ENCODE results near the gene WWC2. TPM values are rescaled to one million over a fixed set of nuclear protein-coding genes. Genes with fewer than 3 reads are reported as not detected.

WWC2 gene
- polyA plus RNA-seq, 2 of the 4 experiments (the other 2 are of a cell fraction): 14.9 to 26.9 TPM

- no peak overlapping the region for H3K4me3 ChIP-seq
- no peak overlapping the region for H3K4me2 ChIP-seq
- ATAC-seq (peak; percentile 48 to 64; a peak in 3 of 6 replicates), FAIRE-seq (no peak), DNase-seq (ENCODE audit: low read depth in 1 of 2, low spot score in 1 of 2) (no peak)
- no peak overlapping the region for H3K27ac ChIP-seq
- CTCF ChIA-PET: interaction anchor here (0.5 to 1.3 kb wide), 2 partner anchors 12 to 16 kb away, joined by 3 read pairs; no protein-coding TSS in a partner anchor
- H3K9me3 ChIP-seq: no peaks in the 10 kb centered on the region
- TF ChIP-seq MYC (IDR thresholded peaks at IDR 0.05; ENCODE audit: borderline replicate concordance, low read length) (no peak), FOXS1 (CRISPR knock-in tag; IDR thresholded peaks at IDR 0.05) (no peak), HDAC2 (IDR thresholded peaks at IDR 0.05) (no peak), SMC3 (IDR thresholded peaks at IDR 0.05) (no peak), EHF (CRISPR knock-in tag; IDR thresholded peaks at IDR 0.05) (no peak)
- POLR2A ChIA-PET: no interaction called here
- peaks cover 4% of the 10 kb centered on the region; the same call in 1 of the 3 replicates for H3K4me1 ChIP-seq
- WGBS (ENCODE audit: missing lambda C conversion rate): 80% methylated on average over 8 of the region's 8 CpGs
Observed at GRCh38 chr4:183353557-183353956, 254.5 kb downstream of the WWC2 start.

- no peak for FAIRE-seq
- TF ChIP-seq HOXA7 (CRISPR knock-in tag; IDR thresholded peaks at IDR 0.05) (no peak), RNF2 (IDR thresholded peaks at IDR 0.05; ENCODE audit: borderline replicate concordance, low read depth) (no peak), RFX5 (IDR thresholded peaks at IDR 0.05) (no peak), JUN (IDR thresholded peaks at IDR 0.05) (no peak), CEBPB (IDR thresholded peaks at IDR 0.05) (no peak), PBX3 (IDR thresholded peaks at IDR 0.05) (no peak), KDM5A (IDR thresholded peaks at IDR 0.05) (no peak), ZNF302 (CRISPR knock-in tag; IDR thresholded peaks at IDR 0.05) (no peak), NFE2L2 (conservative IDR thresholded peaks at IDR 0.05; ENCODE audit: low read length) (no peak), BHLHE40 (IDR thresholded peaks at IDR 0.05; ENCODE audit: low read depth, low read length) (no peak), CBX2 (IDR thresholded peaks at IDR 0.05; ENCODE audit: borderline replicate concordance, low read depth) (no peak), RARB (CRISPR knock-in tag; IDR thresholded peaks at IDR 0.05) (no peak), CBX8 (IDR thresholded peaks at IDR 0.05) (no peak)
- TF ChIP-seq, protein P1, sequence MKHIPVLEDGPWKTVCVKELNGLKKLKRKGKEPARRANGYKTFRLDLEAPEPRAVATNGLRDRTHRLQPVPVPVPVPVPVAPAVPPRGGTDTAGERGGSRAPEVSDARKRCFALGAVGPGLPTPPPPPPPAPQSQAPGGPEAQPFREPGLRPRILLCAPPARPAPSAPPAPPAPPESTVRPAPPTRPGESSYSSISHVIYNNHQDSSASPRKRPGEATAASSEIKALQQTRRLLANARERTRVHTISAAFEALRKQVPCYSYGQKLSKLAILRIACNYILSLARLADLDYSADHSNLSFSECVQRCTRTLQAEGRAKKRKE (CRISPR knock-in tag; IDR thresholded peaks at IDR 0.05; ENCODE audit: low read depth): no peak
- TF ChIP-seq, protein P2, sequence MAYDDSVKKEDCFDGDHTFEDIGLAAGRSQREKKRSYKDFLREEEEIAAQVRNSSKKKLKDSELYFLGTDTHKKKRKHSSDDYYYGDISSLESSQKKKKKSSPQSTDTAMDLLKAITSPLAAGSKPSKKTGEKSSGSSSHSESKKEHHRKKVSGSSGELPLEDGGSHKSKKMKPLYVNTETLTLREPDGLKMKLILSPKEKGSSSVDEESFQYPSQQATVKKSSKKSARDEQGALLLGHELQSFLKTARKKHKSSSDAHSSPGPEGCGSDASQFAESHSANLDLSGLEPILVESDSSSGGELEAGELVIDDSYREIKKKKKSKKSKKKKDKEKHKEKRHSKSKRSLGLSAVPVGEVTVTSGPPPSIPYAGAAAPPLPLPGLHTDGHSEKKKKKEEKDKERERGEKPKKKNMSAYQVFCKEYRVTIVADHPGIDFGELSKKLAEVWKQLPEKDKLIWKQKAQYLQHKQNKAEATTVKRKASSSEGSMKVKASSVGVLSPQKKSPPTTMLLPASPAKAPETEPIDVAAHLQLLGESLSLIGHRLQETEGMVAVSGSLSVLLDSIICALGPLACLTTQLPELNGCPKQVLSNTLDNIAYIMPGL (CRISPR knock-in tag; IDR thresholded peaks at IDR 0.05; ENCODE audit: borderline replicate concordance): no peak
- H3K4me2 ChIP-seq: no peak overlapping the region
- H3K4me1 ChIP-seq: no peaks in the 10 kb centered on the region
- H3K9me3 ChIP-seq: no peaks in the 10 kb centered on the region
- DNase-seq (ENCODE audit: low read depth in 1 of 2, low spot score in 1 of 2): no peak
- CTCF ChIA-PET: interaction anchor here (0.5 to 1.3 kb wide), 2 partner anchors 12 to 15 kb away, joined by 3 read pairs; no protein-coding TSS in a partner anchor
- no peak for ATAC-seq
- POLR2A ChIA-PET: no interaction called here
- H3K4me3 ChIP-seq: no peak overlapping the region
- 71% methylated on average over 9 of the region's 9 CpGs for WGBS (ENCODE audit: missing lambda C conversion rate)
- no peak overlapping the region for H3K27ac ChIP-seq
Observed at GRCh38 chr4:183354219-183354618, 255.2 kb downstream of the WWC2 start.

GRCh38 chr4:183355405-183355804, 256.3 kb downstream of the WWC2 start:
- Histone ChIP-seq H3K4me3 (no peak overlapping the region), H3K27ac (no peak overlapping the region), H3K4me1 (no peaks in the 10 kb centered on the region), H3K4me2 (no peak overlapping the region), H3K9me3 (no peaks in the 10 kb centered on the region)
- WGBS (ENCODE audit: missing lambda C conversion rate): 67% methylated on average over 4 of the region's 4 CpGs
- TF ChIP-seq PHF8 (IDR thresholded peaks at IDR 0.05; ENCODE audit: borderline replicate concordance, low read depth) (no peak), MAFK (IDR thresholded peaks at IDR 0.05; ENCODE audit: partially characterized antibody) (no peak), CTCF (IDR thresholded peaks at IDR 0.05) (no peak), POLR2A (IDR thresholded peaks at IDR 0.05; ENCODE audit: low read length) (no peak), EP300 (IDR thresholded peaks at IDR 0.05) (no peak), CBX8 (IDR thresholded peaks at IDR 0.05) (no peak), MYC (IDR thresholded peaks at IDR 0.05; ENCODE audit: borderline replicate concordance, low read length) (no peak), RAD21 (conservative IDR thresholded peaks at IDR 0.05 in 1 of 2, IDR thresholded peaks at IDR 0.05 in 1 of 2) (no peak), TFCP2L1 (CRISPR knock-in tag; IDR thresholded peaks at IDR 0.05) (no peak), EHMT2 (IDR thresholded peaks at IDR 0.05; ENCODE audit: low read depth) (no peak), PBX3 (IDR thresholded peaks at IDR 0.05) (no peak)
- TF ChIP-seq, protein P1 (CRISPR knock-in tag; IDR thresholded peaks at IDR 0.05; ENCODE audit: low read depth): no peak
- ChIA-PET POLR2A (no interaction called here), CTCF (no interaction called here)
- DNase-seq (ENCODE audit: low read depth in 1 of 2, low spot score in 1 of 2) (no peak), FAIRE-seq (no peak), ATAC-seq (no peak)

Measured in A549 (cell line).